K562 (cell line): ENCODE measurements around the gene C2.

Experiments
- HDAC1 ChIP-seq, 2 experiments: fragments of 450-650 bp; IDR thresholded peaks; 2 replicates each; pipeline ENCODE4 v1.6.1; 2016 to 2017; ENCODE audit warnings: inconsistent platforms in 1 of 2, mild to moderate bottlenecking in 1 of 2, moderate library complexity in 1 of 2
- KLF16 ChIP-seq: IDR thresholded peaks from 2 replicates; pipeline ENCODE4 v1.6.1; 2016; ENCODE audit warnings: antibody characterized with exemption
- NR3C1 ChIP-seq: sonication (generic); formaldehyde crosslinking; IDR thresholded peaks from 2 replicates; pipeline ENCODE4 v1.8.1; 2022; ENCODE audit warnings: missing genetic modification reagents
- ZNF146 ChIP-seq: IDR thresholded peaks from one replicate; pipeline ENCODE4 v1.6.1; 2018; ENCODE audit warnings: missing compliant biosample characterization; ENCODE audit not compliant: unreplicated experiment
- TF ChIP-seq, protein P1 (sequence below), 3 experiments: IDR thresholded peaks in 2 of 3; conservative IDR thresholded peaks in 1 of 3; 2 replicates each; pipeline ENCODE4 v1.5.1; 2011 to 2012; ENCODE audit warnings: low read length in 3 of 3, mild to moderate bottlenecking in 3 of 3, control low read depth in 2 of 3, improper control_type of control experiment in 1 of 3, inconsistent platforms in 1 of 3, low read depth in 1 of 3, mixed read lengths in 1 of 3, moderate library complexity in 1 of 3; ENCODE audit not compliant: insufficient read depth in 2 of 3
- TF ChIP-seq, protein P2 (sequence below): sonication (generic); formaldehyde crosslinking; IDR thresholded peaks from 2 replicates; pipeline ENCODE4 v1.9.0; 2022; ENCODE audit warnings: mild to moderate bottlenecking, missing genetic modification reagents

DNA sequence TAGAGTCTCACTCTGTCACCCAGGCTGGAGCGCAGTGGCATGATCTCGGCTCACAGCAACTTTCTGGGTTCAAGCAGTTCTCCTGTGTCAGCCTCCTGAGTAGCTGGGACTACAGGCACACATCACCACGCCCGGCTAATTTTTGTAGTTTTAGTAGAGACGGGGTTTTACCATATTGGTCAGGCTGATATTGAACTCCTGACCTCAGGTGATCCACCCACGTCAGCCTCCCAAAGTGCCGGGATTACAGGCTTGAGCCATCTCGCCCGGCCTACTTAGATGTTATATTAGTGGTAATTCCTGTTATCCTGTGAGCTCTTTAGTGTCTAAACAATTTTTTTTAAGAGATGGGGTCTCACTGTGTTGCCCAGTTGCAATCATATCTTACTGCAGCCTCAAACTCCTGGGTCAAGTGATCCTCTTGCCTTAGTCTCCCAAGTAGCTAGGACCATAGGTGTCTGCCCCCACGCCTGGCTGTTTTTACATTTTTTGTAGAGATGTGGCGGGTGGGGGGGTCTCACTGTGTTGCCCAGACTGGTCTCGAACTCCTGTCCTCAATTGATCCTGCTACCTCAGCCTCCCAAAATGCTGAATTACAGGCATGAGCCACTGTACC lies 50.4 kb downstream of the C2 start:
- TF ChIP-seq, protein P1, sequence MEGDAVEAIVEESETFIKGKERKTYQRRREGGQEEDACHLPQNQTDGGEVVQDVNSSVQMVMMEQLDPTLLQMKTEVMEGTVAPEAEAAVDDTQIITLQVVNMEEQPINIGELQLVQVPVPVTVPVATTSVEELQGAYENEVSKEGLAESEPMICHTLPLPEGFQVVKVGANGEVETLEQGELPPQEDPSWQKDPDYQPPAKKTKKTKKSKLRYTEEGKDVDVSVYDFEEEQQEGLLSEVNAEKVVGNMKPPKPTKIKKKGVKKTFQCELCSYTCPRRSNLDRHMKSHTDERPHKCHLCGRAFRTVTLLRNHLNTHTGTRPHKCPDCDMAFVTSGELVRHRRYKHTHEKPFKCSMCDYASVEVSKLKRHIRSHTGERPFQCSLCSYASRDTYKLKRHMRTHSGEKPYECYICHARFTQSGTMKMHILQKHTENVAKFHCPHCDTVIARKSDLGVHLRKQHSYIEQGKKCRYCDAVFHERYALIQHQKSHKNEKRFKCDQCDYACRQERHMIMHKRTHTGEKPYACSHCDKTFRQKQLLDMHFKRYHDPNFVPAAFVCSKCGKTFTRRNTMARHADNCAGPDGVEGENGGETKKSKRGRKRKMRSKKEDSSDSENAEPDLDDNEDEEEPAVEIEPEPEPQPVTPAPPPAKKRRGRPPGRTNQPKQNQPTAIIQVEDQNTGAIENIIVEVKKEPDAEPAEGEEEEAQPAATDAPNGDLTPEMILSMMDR (IDR thresholded peaks at IDR 0.05 in 2 of 3, conservative IDR thresholded peaks at IDR 0.05 in 1 of 3; ENCODE audit: insufficient read depth in 2 of 3, low read depth in 1 of 3, low read length in 3 of 3): no peak
- no peak for TF ChIP-seq KLF16
- no peak for TF ChIP-seq HDAC1 (IDR thresholded peaks at IDR 0.05)
- no peak for TF ChIP-seq ZNF146 (CRISPR knock-in tag)
- TF ChIP-seq, protein P2, sequence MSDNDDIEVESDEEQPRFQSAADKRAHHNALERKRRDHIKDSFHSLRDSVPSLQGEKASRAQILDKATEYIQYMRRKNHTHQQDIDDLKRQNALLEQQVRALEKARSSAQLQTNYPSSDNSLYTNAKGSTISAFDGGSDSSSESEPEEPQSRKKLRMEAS (CRISPR knock-in tag): no peak
- TF ChIP-seq NR3C1 (CRISPR knock-in tag): no peak
